Fibroblast of villous mesenchyme (primary cell): ENCODE data around the gene IGDCC3. TPM values are rescaled to one million over a fixed set of nuclear protein-coding genes. Genes with fewer than 3 reads are reported as not detected.

Source experiments
- DNase-seq: peaks from one replicate; pipeline ENCODE4 v3.0.0-alpha.2; 2010; ENCODE audit warnings: low read depth
- H3K4me3 ChIP-seq: 2 replicates; pipeline ENCODE4 v1.5.1; 2011; ENCODE audit warnings: low read depth, mild to moderate bottlenecking, low read length
- CTCF ChIP-seq: IDR thresholded peaks from 2 replicates; pipeline ENCODE4 v1.5.1; 2012; ENCODE audit warnings: low read depth, mild to moderate bottlenecking, low read length; ENCODE audit not compliant: insufficient read depth
- total RNA-seq: library from RNA; depleted of rRNA; stranded (reverse); fragments of >200 nt; gene quantifications from 2 replicates; pipeline ENCODE4 v1.2.3, GENCODE V29; 2012

Gene IGDCC3
- total RNA-seq, 1 donor, result under 0.01 TPM

- peak overlapping the region; percentile 66 for H3K4me3 ChIP-seq
- no peak for TF ChIP-seq CTCF
- no peak for DNase-seq
These were observed 43.2 kb upstream of the IGDCC3 start for GRCh38 chr15:65420975-65421359.

GRCh38 chr15:65418596-65418995, 40.8 kb upstream of the IGDCC3 start:
- no peak overlapping the region for H3K4me3 ChIP-seq
- DNase-seq, result no peak
- TF ChIP-seq CTCF, result no peak

GRCh38 chr15:65416845-65417416, 39.1 kb upstream of the IGDCC3 start:
- no peak overlapping the region for H3K4me3 ChIP-seq
- no peak for TF ChIP-seq CTCF
- peak; percentile 42 for DNase-seq

GRCh38 chr15:65414841-65415621, 37.2 kb upstream of the IGDCC3 start:
- peak; percentile 54 for DNase-seq

GRCh38 chr15:65413760-65414144, 36.0 kb upstream of the IGDCC3 start:
- H3K4me3 ChIP-seq, result no peak overlapping the region
- TF ChIP-seq CTCF, result no peak
- DNase-seq, result no peak

More at GRCh38 chr15:65414841-65415621, 37.2 kb upstream of the IGDCC3 start:
- no peak overlapping the region for H3K4me3 ChIP-seq
- no peak for TF ChIP-seq CTCF

- no peak for TF ChIP-seq CTCF
- no peak overlapping the region for H3K4me3 ChIP-seq
- DNase-seq, result no peak
These were observed 35.4 kb upstream of the IGDCC3 start for GRCh38 chr15:65413051-65413759.
